Brain microvascular endothelial cell (primary cell): ENCODE results near the gene PTPRN2.

ENCODE experiments used
- DNase-seq: peaks from one replicate; pipeline ENCODE4 v3.0.0-alpha.2; 2020
- H3K27ac ChIP-seq: fragments of 250-450 bp; sonication (Bioruptor Pico); 2 replicates; pipeline ENCODE4 v1.5.1; 2020; ENCODE audit warnings: mild to moderate bottlenecking, moderate library complexity
- H3K27me3 ChIP-seq: fragments of 250-450 bp; sonication (Bioruptor Pico); replicated peaks from 2 replicates; pipeline ENCODE4 v1.5.1; 2020; ENCODE audit warnings: mild to moderate bottlenecking
- H3K36me3 ChIP-seq: fragments of 250-450 bp; sonication (Bioruptor Pico); replicated peaks from 2 replicates; pipeline ENCODE4 v1.5.1; 2020; ENCODE audit warnings: mild to moderate bottlenecking
- H3K4me3 ChIP-seq: 2 replicates; pipeline ENCODE4 v1.5.1; 2011; ENCODE audit warnings: low read depth, mild to moderate bottlenecking, control low read depth, low read length, moderate library complexity
- CTCF ChIP-seq: IDR thresholded peaks from 2 replicates; pipeline ENCODE4 v1.5.1; 2011; ENCODE audit warnings: low read depth, mild to moderate bottlenecking, moderate library complexity, low read length, control low read depth, inconsistent platforms; ENCODE audit errors: missing control alignments
- in situ Hi-C: cut with HindIII; loops from 2 replicates; pipeline ENCODE4 v1.10.0; 2017; ENCODE audit warnings: low sequenced_read_pairs, low pct_ligation_motif_present

Gene PTPRN2

GRCh38 chr7:157767506-157768197 lies 820.0 kb downstream of the PTPRN2 start:
- TF ChIP-seq CTCF = no peak

GRCh38 chr7:157766098-157766497 lies 821.5 kb downstream of the PTPRN2 start:
- DNase-seq = no peak
- H3K36me3 ChIP-seq = no peaks in the 10 kb centered on the region
- no peak overlapping the region for H3K27ac ChIP-seq
- no peak overlapping the region for H3K4me3 ChIP-seq
- no peak for TF ChIP-seq CTCF
- in situ Hi-C loops = no loop called here
- no peaks in the 10 kb centered on the region for H3K27me3 ChIP-seq

More at GRCh38 chr7:157767506-157768197, 820.0 kb downstream of the PTPRN2 start:
- no peak for DNase-seq
- Histone ChIP-seq H3K36me3 (no peaks in the 10 kb centered on the region), H3K4me3 (no peak overlapping the region), H3K27ac (no peak overlapping the region), H3K27me3 (no peaks in the 10 kb centered on the region)
- in situ Hi-C loops = no loop called here

- no peaks in the 10 kb centered on the region for H3K27me3 ChIP-seq
- no peak for DNase-seq
- H3K27ac ChIP-seq = no peak overlapping the region
- in situ Hi-C loops = no loop called here
- H3K4me3 ChIP-seq = no peak overlapping the region
- no peaks in the 10 kb centered on the region for H3K36me3 ChIP-seq
- TF ChIP-seq CTCF = no peak
Observed at GRCh38 chr7:157764946-157765537, 822.6 kb downstream of the PTPRN2 start.

- DNase-seq = no peak
- Histone ChIP-seq H3K27ac (no peak overlapping the region), H3K4me3 (no peak overlapping the region), H3K27me3 (no peaks in the 10 kb centered on the region), H3K36me3 (no peaks in the 10 kb centered on the region)
- in situ Hi-C loops = no loop called here
- no peak for TF ChIP-seq CTCF
Observed at GRCh38 chr7:157764193-157764592, 823.4 kb downstream of the PTPRN2 start.

GRCh38 chr7:157763279-157764000 lies 824.2 kb downstream of the PTPRN2 start:
- TF ChIP-seq CTCF = no peak
- Histone ChIP-seq H3K4me3 (no peak overlapping the region), H3K27me3 (no peaks in the 10 kb centered on the region), H3K36me3 (no peaks in the 10 kb centered on the region), H3K27ac (no peak overlapping the region)
- no peak for DNase-seq
- in situ Hi-C loops = no loop called here
